GM12875 (cell line): Measurements from ENCODE around the gene ADAMTSL1.

Experiments
- H3K4me3 ChIP-seq: one replicate; pipeline ENCODE4 v1.5.1; 2011; ENCODE audit warnings: low read depth, low read length, control low read depth
- CTCF ChIP-seq: IDR thresholded peaks from 2 replicates; pipeline ENCODE4 v1.5.1; 2011; ENCODE audit warnings: low read depth, mild to moderate bottlenecking, control low read depth, inconsistent platforms, low read length, moderate library complexity, borderline replicate concordance; ENCODE audit not compliant: insufficient read depth

The ADAMTSL1 gene

GRCh38 chr9:18588002-18588401 lies 114.0 kb downstream of the ADAMTSL1 start:
- TF ChIP-seq CTCF, result no peak
- H3K4me3 ChIP-seq, result no peak overlapping the region

- TF ChIP-seq CTCF, result no peak
- H3K4me3 ChIP-seq, result no peak overlapping the region
These were observed 117.3 kb downstream of the ADAMTSL1 start for GRCh38 chr9:18591261-18591660.

GRCh38 chr9:18594837-18595236 lies 120.9 kb downstream of the ADAMTSL1 start:
- TF ChIP-seq CTCF, result no peak
- H3K4me3 ChIP-seq, result no peak overlapping the region

GRCh38 chr9:18595597-18595996 lies 121.6 kb downstream of the ADAMTSL1 start:
- H3K4me3 ChIP-seq, result no peak overlapping the region
- TF ChIP-seq CTCF, result no peak

GRCh38 chr9:18596920-18597319 lies 123.0 kb downstream of the ADAMTSL1 start:
- H3K4me3 ChIP-seq, result no peak overlapping the region
- TF ChIP-seq CTCF, result no peak

GRCh38 chr9:18598969-18599368 lies 125.0 kb downstream of the ADAMTSL1 start:
- no peak for TF ChIP-seq CTCF
- H3K4me3 ChIP-seq, result no peak overlapping the region

- H3K4me3 ChIP-seq, result no peak overlapping the region
- TF ChIP-seq CTCF, result no peak
These were observed 127.1 kb downstream of the ADAMTSL1 start for GRCh38 chr9:18601026-18601425.
